D721Med (cell line): ENCODE measurements around the gene TREM1.

Experiments
- DNase-seq: peaks from one replicate; pipeline ENCODE4 v3.0.0; 2011; ENCODE audit warnings: low spot score; ENCODE audit not compliant: insufficient read length
- FAIRE-seq: peaks from 2 replicates; lab custom pipeline; 2011; peaks lifted over from hg19 to GRCh38; lab: Jason Lieb, UNC
- CTCF ChIP-seq: IDR thresholded peaks from 2 replicates; pipeline ENCODE4 v1.5.1; 2012; ENCODE audit warnings: mild to moderate bottlenecking, control low read depth; ENCODE audit not compliant: insufficient read depth; ENCODE audit errors: missing control alignments

TREM1 gene

DNA sequence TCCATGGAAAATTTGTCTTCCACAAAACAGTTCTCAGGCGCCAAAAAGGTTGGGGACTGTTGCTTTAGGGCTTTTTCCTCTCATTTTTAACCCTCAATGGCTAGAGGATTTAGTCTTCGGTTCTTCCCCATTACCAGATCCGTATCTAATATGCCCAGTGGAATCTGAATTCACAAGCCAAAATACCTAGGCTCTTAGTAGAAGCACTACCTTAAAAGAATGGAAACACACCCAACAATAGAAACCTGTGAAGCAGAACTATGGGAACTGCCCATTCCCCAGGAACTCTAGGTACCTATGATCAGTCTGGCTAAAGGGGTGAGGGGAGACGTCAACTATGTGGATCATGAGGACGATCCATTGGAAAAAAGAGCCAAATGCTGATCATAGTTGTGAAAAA lies 55.2 kb downstream of the TREM1 start:
- no peak for FAIRE-seq
- no peak for DNase-seq
- no peak for TF ChIP-seq CTCF

DNA sequence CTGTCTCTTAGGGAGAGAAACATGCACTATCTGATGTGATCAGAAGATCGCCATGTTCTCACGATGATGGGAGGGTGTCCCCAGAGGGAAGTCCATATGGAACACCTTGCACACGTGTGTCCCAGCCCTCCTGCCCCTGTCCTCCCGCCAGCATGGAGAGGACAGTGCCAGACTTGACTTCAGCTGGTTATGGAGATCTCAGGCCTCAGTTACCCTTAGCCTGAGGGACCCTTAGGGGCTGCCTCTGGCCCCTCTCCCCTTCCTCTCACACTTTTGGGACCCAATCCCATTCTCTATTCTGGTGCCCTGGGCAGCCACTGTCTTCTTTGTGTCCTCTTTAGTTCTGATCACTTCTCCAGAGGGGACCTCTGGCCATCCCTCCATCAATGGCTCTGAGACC lies 56.8 kb downstream of the TREM1 start:
- FAIRE-seq (no peak), DNase-seq (no peak)
- no peak for TF ChIP-seq CTCF

DNA sequence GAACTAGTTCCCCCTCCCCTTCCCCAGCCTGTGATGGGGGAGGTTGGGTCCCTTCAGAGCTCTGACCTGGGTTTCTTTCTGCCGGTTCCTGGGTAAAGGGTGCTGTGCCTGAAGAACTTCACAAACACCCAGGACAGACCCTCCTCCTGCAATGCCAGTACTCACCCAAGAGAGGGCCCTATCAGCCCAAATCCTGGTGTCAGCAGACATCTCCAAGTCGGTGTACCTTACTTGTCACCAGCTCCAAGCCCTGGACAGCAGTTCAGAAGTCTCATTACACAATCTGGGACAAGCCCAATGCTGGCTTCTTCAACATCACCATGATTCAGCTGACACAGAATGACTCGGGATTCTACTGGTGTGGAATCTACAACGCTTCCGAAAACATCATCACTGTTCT lies 57.9 kb downstream of the TREM1 start:
- FAIRE-seq (no peak), DNase-seq (no peak)
- no peak for TF ChIP-seq CTCF

DNA sequence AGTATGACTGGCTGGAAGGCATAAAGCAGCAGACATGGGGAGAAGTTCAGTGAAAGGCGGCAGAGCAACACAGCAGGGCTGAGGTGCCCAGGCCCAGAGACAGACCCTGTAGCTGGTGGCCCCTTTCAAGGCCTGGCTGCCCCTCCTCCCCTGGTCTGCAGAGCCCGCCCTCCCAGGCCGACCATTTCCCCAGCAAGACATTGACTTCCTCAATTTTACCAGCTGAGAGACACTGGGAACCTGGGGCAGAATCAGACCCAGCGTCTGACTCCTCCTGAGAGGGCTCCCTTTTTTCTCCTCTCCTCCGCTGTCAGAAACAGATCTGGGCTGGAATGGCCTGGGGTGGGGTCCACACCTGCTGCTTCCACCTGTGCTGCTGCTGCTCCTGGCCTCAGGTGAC lies 58.4 kb downstream of the TREM1 start, which contains the start of gene TREML4:
TSS of gene TREML4 (plus strand) at position 254 of the 400 bp plus-strand sequence. CDS start at position 333, 79 bp downstream.
- no peak for TF ChIP-seq CTCF
- FAIRE-seq, result no peak
- no peak for DNase-seq

DNA sequence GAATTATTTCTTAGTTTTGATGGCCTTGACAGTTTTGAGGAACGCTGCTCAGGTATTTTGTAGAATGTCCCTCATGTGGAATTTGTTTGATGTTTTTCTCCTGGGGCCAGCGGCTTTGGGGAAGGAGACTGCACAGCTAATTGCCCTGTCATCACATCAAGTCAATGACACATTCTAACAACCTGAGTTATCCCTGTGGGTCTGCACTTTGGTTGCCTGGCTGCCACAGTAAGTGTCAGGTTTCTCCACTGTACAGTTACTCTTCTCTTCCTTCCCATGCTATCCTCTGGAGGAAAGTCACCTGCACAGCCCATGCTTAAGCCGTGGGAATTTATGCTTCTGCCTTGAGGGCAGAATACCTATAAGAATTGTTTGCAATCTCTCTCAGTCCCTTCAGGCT lies 59.7 kb downstream of the TREM1 start:
- no peak for TF ChIP-seq CTCF
- DNase-seq (no peak), FAIRE-seq (no peak)

GRCh38 chr6:41224800-41225199 lies 61.7 kb downstream of the TREM1 start:
- DNase-seq (no peak), FAIRE-seq (no peak)
- no peak for TF ChIP-seq CTCF
